GM19035 (cell line): ENCODE results near the gene TFE3.
"Not testable (repeated sequence)": the region's sequence is repeated elsewhere in the genome, so short reads cannot be mapped to it uniquely, and the experiment has no call there.

ENCODE experiments used
- ATAC-seq: cut with Tn5 transposase; IDR thresholded peaks from one replicate; pipeline ENCODE4 v1.9.1; 2021; ENCODE audit not compliant: unreplicated experiment

Gene TFE3

DNA sequence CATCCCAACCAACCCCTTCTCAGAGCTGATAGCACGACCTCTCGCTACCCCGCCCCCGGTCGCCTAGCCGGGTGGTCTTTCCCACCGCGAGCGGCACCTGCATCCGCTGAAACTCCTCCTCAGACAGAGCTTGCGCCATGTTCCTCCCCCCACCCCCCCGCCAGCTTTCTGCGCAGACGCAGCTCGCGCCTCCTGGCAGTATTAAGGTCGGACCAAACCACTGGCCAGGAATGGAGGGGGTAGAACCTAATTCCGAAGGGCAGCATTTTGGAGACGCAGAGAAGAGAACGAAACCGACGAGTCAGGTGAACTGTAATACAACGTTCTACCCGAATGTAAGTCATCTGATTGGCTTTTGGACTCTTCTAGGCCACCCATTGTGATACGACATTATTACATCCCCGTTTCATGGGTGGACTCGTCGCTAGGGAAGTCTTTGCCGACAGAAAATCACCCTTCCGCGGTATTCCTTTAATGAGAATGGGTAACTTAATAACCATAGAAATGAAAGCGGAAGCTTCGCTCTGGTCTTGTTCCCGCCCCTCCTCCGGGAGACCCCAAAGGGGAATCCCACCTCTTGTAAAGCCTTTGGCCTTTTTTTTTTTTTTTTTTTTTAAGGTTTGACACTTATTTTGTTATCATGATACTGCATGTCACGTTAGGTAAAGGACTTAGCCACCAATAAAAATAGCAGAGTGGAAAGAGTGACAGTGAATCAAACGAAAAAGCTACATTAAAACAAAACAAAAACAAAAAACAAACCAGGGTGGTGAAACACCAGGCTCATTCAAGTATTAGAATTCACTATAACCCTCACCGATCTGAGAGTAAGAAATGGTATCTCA lies 40.8 kb downstream of the TFE3 start, which contains the start of gene GRIPAP1:
Gene GRIPAP1, minus strand, starts transcription at position 174 of the 845 bp plus-strand sequence. Its CDS starts 35 bp downstream, at position 139.
- ATAC-seq = peak; percentile 85

DNA sequence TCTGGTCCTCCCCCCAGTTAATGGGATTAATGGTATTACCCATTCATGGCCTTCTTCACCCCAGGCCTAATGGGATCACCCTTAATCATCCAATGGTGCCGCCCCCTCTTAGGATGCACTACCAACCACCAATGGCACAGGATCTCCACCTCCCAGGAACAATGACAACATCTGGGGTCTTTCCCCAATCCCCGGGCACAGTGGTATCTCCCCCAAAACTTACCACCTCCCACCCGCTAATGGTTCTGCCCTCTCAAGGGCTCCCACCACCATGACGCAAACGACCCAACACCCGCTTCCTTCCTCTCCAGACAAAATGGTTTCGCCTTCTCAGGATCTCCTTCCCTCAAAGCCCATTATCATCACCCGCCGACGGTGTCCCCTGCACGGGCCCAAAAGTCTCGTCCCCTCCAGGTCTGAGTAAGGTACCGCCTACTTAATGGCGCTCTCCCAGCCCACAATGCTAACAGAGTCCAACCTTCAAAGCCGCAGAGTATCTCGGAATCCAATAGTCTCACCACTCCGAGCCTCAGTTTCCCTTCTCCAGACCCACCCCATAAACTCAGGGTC lies 41.6 kb downstream of the TFE3 start:
- ATAC-seq = peak; percentile 26

DNA sequence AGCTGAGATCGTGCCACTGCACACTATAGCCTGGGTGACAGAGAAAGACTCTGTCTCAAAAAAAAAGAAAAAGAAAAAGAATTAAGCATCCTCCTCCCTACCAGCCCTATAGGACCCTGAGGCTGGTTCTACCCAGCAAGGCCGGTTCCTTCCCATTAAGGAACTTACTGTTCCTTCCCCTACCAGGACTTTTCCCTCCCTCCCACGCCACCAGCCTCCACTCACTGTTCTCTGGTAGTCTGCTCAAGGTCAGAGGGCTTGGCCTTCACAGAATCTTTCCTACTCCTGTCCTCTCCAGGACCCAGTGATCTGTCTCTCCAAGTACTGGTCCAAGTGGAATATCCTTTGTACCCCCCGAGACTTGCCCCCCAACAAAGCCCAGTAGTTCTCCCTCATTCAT lies 42.5 kb downstream of the TFE3 start:
- no peak for ATAC-seq

DNA sequence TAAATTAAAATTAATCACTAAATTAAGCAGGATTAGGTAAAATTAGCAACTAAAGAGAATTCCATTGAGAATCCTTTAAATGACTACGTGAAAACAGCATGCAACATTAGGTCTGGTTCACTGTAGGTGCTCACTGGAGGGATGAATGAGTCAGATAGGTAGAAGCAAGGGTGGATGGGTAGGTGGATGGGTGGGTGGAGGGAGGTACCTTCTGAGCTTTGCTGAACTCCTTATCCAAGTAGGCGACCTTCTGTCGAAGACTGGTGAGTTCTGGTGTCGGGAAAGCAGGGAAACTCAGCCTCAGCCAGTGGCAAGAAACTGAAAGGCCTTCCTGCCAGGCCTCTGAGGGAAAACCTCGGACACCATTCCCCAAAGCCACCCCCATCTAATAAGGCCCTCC lies 44.1 kb downstream of the TFE3 start:
- no peak for ATAC-seq

DNA sequence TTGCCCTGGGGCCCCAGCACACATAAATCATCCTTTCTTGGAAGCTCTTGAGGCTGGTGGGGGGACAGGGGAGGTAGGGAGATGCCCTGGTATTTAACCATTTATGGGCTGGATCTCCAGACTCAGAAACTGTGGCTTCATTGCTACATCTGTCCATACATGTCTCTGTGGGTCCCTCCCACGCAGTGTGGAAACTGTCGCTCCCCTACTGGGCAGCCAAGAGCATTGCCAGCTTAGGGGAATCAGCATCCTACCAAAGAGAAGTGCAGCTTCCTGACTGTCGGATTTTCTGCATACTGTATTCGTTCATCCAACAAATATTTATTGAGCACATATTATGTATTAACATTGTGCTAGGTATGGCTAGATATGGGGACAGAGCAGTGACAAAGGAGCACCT lies 44.8 kb downstream of the TFE3 start:
- no peak for ATAC-seq

DNA sequence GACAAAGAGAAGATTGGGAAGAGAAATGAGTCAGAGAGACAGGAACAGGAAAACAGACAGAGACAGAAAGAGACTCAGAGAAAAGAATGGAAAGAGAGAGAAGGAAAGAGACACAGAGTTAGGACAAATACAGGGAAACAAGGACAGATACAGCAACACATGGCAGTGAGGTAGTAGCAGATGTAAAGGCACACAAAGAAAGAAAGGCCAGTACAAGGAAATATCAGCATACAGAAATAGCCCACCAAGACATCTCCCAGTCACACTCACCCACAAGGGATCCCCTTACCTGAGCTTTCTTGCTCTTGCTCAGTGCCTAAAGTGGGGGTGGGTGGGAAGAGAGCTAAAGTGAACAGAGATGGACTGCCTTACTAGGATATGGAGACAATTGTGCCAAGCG lies 45.3 kb downstream of the TFE3 start:
- ATAC-seq = no peak

DNA sequence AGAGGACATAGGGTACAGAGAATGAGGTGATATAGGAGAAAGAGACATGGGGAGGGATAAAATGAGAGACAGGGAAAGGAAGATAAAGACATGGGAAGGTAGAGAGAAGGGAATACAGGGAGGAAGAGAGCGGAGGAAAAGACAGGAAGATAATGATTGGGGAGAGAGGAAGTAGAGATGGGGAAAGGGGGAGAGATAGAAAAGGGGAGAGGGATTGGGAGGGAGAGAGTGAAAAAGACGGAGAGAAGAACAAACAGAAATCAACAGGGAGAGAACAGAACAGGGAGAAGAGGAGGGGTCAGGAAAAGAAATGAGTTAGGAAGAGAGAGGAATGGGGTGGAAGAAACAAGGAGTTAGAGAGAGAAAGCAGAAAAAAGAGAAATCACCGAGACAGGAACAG lies 45.7 kb downstream of the TFE3 start:
- ATAC-seq = no peak

DNA sequence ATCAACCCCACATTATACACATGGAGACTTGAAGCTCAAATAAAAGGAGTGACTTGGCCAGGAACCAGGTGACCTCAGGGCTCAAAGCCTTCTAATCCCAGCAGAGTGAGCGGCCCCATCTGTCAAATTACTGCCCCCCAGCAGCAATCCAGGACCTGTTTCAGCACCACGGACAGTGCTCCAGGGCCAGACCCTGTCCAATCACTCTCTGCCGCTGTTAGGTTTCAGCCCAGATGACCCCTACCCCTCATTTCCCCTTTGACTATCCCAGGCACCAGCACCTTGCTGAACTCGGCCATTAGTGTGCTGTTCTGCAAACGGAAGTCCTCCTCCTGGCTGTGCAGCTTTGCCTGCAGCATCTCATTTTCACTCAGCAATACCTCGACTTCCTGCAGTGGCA lies 46.2 kb downstream of the TFE3 start:
- ATAC-seq = no peak

DNA sequence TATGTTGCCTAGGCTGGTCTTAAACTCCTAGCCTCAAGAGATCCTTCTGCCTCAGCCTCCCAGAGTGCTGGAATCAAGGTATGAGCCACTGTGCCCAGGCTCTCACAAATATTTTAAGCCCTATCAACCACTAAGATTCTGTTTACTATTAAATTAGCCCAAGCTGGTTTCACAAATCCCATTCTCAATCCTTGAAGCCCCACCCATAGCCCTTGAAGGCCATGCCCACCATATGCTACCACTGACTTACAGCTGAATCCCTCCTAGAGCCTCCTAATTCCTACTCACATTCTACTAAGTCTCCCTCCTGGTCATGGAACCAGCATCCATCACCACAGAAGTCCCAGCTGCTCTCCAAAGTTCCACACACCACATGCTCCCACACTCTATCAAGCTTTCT lies 50.8 kb downstream of the TFE3 start:
- ATAC-seq = no peak

DNA sequence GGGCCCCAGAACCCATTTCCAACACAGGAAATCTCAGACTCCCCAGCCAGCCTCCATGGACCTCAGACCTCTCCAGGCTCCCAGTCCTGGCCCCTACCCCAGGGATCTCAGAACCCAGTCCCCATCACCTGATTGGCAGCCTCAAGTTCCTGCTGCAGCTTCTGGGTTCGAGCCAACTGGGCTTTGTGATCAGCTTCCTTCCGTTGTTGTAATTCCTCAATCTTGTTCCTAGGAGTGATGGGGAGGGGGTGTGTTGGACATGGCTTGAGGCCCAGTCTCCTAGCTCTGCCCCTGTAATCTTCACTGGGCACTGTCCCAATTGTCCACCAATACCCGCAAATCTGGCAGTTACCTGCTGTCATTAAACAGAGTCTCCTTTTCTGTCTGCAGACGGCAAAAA lies 53.7 kb downstream of the TFE3 start:
- no peak for ATAC-seq

DNA sequence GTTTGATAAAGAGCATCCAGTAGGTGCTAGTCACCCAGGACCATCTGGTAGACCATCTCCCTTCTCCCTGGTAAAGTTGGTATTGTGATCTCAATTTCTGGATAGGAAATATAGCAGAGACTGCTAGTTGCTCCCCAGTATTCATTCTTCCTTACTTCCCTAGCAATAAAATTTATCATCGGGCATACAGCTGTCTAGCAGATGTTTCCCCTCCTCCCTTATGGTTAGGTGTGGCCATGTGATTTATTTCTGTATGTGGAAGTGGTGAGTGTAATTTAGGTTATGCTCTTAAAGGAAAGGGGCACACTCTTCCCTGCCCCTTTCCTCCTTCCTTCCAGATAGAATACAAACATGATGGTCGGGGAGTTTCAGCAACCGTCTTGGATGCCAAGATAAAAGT lies 59.3 kb downstream of the TFE3 start:
- no peak for ATAC-seq

DNA sequence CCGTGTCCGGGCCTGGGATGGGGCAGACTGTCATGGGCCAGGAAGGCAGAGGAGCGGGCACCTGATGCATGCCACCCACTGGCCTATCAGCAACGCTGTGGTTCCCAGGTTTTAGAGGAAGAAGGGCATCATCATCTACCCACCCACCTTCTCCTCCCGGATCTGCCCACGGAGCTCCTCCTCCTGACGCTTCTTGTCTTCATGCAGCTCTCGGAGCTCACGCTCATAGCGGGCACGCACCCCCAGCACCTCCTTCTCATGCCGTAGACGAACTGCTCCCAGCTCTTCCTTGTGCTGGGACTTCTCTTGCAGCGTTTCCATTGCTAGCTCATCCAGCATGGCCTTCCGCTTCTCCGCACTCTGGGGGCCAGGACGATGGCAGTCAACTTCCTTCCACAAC lies 60.1 kb downstream of the TFE3 start:
- no peak for ATAC-seq

DNA sequence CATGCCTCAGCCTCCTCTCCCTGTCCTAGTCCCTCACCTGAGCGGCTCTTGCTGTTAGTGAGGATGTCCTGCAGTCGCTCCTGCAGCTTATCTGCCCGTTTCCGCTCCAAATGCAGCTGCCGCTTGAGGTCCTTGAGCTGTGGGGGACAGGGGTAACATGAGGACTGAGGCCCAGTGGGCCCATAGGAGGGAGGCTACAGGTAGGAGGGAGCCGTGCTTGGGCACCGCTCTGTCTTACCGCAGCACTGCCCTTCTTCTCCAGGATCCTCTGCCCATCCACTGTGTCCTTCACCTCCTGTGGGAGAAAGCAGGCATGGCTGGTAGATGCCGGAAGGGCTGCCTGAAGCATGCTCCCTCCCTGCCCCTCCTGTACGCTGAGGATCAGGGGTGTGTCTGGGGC lies 62.0 kb downstream of the TFE3 start:
- ATAC-seq = no peak

DNA sequence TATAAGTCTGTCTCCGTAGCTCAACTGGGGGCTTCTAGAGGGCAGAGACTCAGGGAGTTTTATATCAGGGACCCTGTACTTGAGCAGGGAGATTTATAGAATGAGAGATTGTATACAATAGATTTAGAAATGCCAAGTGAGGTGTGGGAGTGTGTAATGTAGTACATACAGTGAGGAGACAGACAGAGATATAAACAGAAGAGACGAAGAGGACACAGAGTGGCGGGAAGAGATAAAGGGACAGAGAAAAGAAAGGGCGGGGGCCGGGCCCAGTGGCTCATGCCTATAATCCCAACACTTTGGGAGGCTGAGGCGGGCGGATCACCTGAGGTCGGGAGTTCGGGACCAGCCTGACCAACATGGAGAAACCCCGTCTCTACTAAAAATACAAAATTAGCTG lies 62.8 kb downstream of the TFE3 start:
- ATAC-seq = not testable (repeated sequence)
